GM12892 (cell line): ENCODE data around the gene UGGT2.

Experiments
- POLR2A ChIP-seq: IDR thresholded peaks from 2 replicates; pipeline ENCODE4 v1.6.1; 2011; ENCODE audit warnings: low read depth, low read length, control low read depth
- POLR2AphosphoS5 ChIP-seq: IDR thresholded peaks from 2 replicates; pipeline ENCODE4 v1.6.1; 2011; ENCODE audit warnings: low read depth, low read length, control low read depth
- TAF1 ChIP-seq: IDR thresholded peaks from 2 replicates; pipeline ENCODE4 v1.6.1; 2011; ENCODE audit warnings: low read depth, mild to moderate bottlenecking, control low read depth, low read length, borderline replicate concordance

GRCh38 chr13:96071504-96071903, 18.3 kb upstream of the UGGT2 start:
- TF ChIP-seq POLR2A = no peak
- TF ChIP-seq POLR2AphosphoS5 = no peak
- no peak for TF ChIP-seq TAF1
